ENCODE data around the gene DOLK. TPM values are rescaled to one million over a fixed set of nuclear protein-coding genes. Genes with fewer than 3 reads are reported as not detected.

The DOLK gene
- total and polyA plus RNA-seq, 10 of the 15 experiments (the other 5 are each of a cell fraction or from before 2014, with no cell fraction given) = 1.9 to 18.2 (median 9.1) TPM

DNA sequence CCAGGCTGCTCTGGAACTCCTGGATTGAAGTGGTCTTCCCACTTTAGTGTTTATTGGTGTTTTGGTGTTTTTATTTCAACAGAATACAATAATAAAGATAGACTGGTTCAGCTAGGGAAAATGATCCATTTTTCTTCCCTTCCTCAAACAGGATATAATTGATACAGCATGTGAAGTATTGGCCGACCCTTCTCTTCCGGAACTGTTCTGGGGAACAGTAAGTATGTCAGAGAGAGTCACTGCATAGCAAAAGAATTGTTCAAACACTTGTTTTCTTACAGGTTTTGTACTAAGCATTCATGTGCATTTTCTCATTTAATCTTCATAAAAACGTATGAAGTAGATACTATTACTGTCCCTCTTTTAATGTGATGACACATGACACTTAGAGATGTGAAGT lies 31.7 kb upstream of the DOLK start:
- no peak overlapping the region for H3K9ac ChIP-seq (ENCODE audit: control insufficient read depth, insufficient read depth, low read length)
- H3K4me1 ChIP-seq (ENCODE audit: control insufficient read depth, insufficient read depth, low read length) = no peaks in the 10 kb centered on the region
- H3K9me3 ChIP-seq (replicated peaks; ENCODE audit: control insufficient read depth, insufficient read depth, low read length) = no peaks in the 10 kb centered on the region
- H4K20me1 ChIP-seq (ENCODE audit: control insufficient read depth, insufficient read depth) = no peaks in the 10 kb centered on the region
- H3K27me3 ChIP-seq (replicated peaks in 1 of 2; ENCODE audit: control insufficient read depth in 2 of 2, insufficient read depth in 2 of 2, low read length in 1 of 2) = no peaks in the 10 kb centered on the region
- DNase-seq (ENCODE audit: low read depth, low spot score) (no peak), ATAC-seq (no peak), FAIRE-seq (no peak)
- POLR2A ChIA-PET = no interaction called here
- H3K36me3 ChIP-seq (ENCODE audit: control insufficient read depth in 2 of 2, insufficient read depth in 2 of 2, low read length in 1 of 2) = peaks cover 15 to 41% of the 10 kb centered on the region in 2 experiments
- no peaks in the 10 kb centered on the region for H3K79me2 ChIP-seq (ENCODE audit: control insufficient read depth, insufficient read depth, low read length)
- SMC1A ChIA-PET (ENCODE audit: uncharacterized antibody, unreplicated experiment) = no interaction called here
- in situ Hi-C loops (cut with MboI) (no loop called here), intact Hi-C loops (cut with micrococcal nuclease; ENCODE audit: unreplicated experiment) (no loop called here)
- H3K27ac ChIP-seq (ENCODE audit: control insufficient read depth, insufficient read depth) = no peak overlapping the region
- no peak overlapping the region for H3K4me2 ChIP-seq (ENCODE audit: control insufficient read depth, insufficient read depth)
- RAD21 ChIA-PET (ENCODE audit: unreplicated experiment) = no interaction called here
- H2AFZ ChIP-seq (ENCODE audit: control insufficient read depth, low read depth, low read length) = no peak overlapping the region
- BruUV-seq (replicated peaks) = no TSS peak
- WGBS (ENCODE audit: insufficient coverage, insufficient replicate concordance, low lambda C conversion rate, missing lambda C conversion rate) = 80% methylated on average over 3 of the region's 3 CpGs
- no peak overlapping the region for H3K4me3 ChIP-seq
- TF ChIP-seq CHD1 (IDR thresholded peaks at IDR 0.05; ENCODE audit: low read depth, low read length) (no peak), SPI1 (IDR thresholded peaks at IDR 0.05; ENCODE audit: borderline replicate concordance, insufficient read depth, low read depth, low read length) (no peak), YY1 (IDR thresholded peaks at IDR 0.05; ENCODE audit: low read depth, low read length) (no peak), MTA2 (IDR thresholded peaks at IDR 0.05; ENCODE audit: low read depth) (no peak), CHD4 (IDR thresholded peaks at IDR 0.05) (no peak), IKZF2 (IDR thresholded peaks at IDR 0.05) (no peak), BACH1 (IDR thresholded peaks at IDR 0.05; ENCODE audit: borderline replicate concordance) (no peak), PAX8 (IDR thresholded peaks at IDR 0.05) (no peak), POLR2A (IDR thresholded peaks at IDR 0.05; ENCODE audit: low read depth, low read length) (no peak), EP300 (IDR thresholded peaks at IDR 0.05; ENCODE audit: borderline replicate concordance in 1 of 2, control insufficient read depth in 1 of 2, low read depth in 2 of 2, low read length in 2 of 2) (no peak), ZNF622 (IDR thresholded peaks at IDR 0.05) (no peak), SMAD5 (IDR thresholded peaks at IDR 0.05; ENCODE audit: low read depth) (no peak)
- CTCF ChIA-PET = no interaction called here
